Inflammatory macrophage treated with lipopolysaccharide for 1 hour (primary cell): Measurements from ENCODE around the gene PBX2.
"Not testable (repeated sequence)": the region's sequence is repeated elsewhere in the genome, so short reads cannot be mapped to it uniquely, and the experiment has no call there.

Source experiments
- DNase-seq, 2 donors: peaks; one replicate each; pipeline ENCODE4 v3.0.0-alpha.2; 2020 to 2022

PBX2 gene

GRCh38 chr6:32148289-32149091, 41.5 kb downstream of the PBX2 start:
- DNase-seq = peak; percentile 77 to 95

GRCh38 chr6:32147401-32148132, 42.4 kb downstream of the PBX2 start:
- DNase-seq = no peak

- DNase-seq = no peak
These were observed 43.3 kb downstream of the PBX2 start for GRCh38 chr6:32146687-32147086.

GRCh38 chr6:32146287-32146686, 43.7 kb downstream of the PBX2 start:
- DNase-seq = no peak

GRCh38 chr6:32144238-32144637, 45.8 kb downstream of the PBX2 start:
- DNase-seq = not testable (repeated sequence)

- no peak for DNase-seq
These were observed 49.5 kb downstream of the PBX2 start for GRCh38 chr6:32140420-32141046.

- no peak for DNase-seq
These were observed 50.4 kb downstream of the PBX2 start for GRCh38 chr6:32139590-32139989.

GRCh38 chr6:32137454-32137853, 52.5 kb downstream of the PBX2 start:
- DNase-seq = no peak
